SU-DHL-6 (cell line): ENCODE results near the gene SH3RF1.

Source experiments
- EZH2phosphoT487 ChIP-seq: fragments of 200-600 bp; sonication (generic), shearing (Covaris generic); conservative IDR thresholded peaks from 2 replicates; pipeline ENCODE4 v1.6.1; 2018; ENCODE audit warnings: mild to moderate bottlenecking, antibody characterized with exemption, low read length, moderate library complexity, mixed read lengths
- TF ChIP-seq, protein P1 (sequence below): fragments of 200-600 bp; sonication (generic); IDR thresholded peaks from one replicate; pipeline ENCODE4 v1.5.1; 2017; ENCODE audit warnings: antibody characterized with exemption, mild to moderate bottlenecking, low read length, moderate library complexity; ENCODE audit not compliant: insufficient read depth, poor library complexity, severe bottlenecking

DNA sequence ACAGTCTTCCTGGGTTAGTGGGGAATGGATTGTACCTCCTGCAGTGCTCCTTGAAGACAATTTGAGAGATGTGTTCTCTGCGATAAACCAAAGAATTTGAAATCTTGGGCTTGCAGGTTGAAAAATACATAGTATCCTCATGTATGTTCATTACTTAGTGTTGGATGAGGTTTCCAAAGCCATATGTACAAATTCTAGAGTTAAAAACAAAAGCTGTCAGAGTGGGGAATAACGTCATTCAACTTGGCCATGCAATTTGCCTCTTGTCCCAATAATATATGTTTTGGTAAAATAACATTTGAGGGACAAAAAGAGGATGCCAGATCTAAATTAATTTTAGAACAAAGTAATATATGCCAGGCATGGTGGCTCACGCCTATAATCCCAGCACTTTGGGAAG, 209.4 kb downstream of the SH3RF1 start:
- TF ChIP-seq, protein P1, sequence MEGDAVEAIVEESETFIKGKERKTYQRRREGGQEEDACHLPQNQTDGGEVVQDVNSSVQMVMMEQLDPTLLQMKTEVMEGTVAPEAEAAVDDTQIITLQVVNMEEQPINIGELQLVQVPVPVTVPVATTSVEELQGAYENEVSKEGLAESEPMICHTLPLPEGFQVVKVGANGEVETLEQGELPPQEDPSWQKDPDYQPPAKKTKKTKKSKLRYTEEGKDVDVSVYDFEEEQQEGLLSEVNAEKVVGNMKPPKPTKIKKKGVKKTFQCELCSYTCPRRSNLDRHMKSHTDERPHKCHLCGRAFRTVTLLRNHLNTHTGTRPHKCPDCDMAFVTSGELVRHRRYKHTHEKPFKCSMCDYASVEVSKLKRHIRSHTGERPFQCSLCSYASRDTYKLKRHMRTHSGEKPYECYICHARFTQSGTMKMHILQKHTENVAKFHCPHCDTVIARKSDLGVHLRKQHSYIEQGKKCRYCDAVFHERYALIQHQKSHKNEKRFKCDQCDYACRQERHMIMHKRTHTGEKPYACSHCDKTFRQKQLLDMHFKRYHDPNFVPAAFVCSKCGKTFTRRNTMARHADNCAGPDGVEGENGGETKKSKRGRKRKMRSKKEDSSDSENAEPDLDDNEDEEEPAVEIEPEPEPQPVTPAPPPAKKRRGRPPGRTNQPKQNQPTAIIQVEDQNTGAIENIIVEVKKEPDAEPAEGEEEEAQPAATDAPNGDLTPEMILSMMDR = no peak
- TF ChIP-seq EZH2phosphoT487 = no peak
